Endothelial cell of umbilical vein (primary cell): ENCODE results near the gene POTEJ. TPM values are rescaled to one million over a fixed set of nuclear protein-coding genes. Genes with fewer than 3 reads are reported as not detected.
A peak's percentile ranks its signal among the peaks of the same experiment; 100 is the strongest.
"Not testable (repeated sequence)": the region's sequence is repeated elsewhere in the genome, so short reads cannot be mapped to it uniquely, and the experiment has no call there.

ENCODE experiments used
- BruUV-seq: library from RNA; stranded (reverse); fragments of 400-500 nt; replicated peaks from 2 replicates; lab custom pipeline; 2021; lab: Mats Ljungman, UMichigan
- CTCF ChIA-PET: fragments of 300-600, 350-600 bp; sonication (Branson Sonifier 250); formaldehyde crosslinking; loops from one replicate; lab custom pipeline; 2021; ENCODE audit warnings: antibody characterized with exemption, inconsistent platforms; lab: Charles Lee
- POLR2A ChIA-PET: fragments of 300-600, 350-600 bp; sonication (Branson Sonifier 250); formaldehyde crosslinking; loops from one replicate; lab custom pipeline; 2021; ENCODE audit warnings: antibody characterized with exemption, inconsistent platforms; lab: Charles Lee
- DNase-seq: peaks from one replicate; pipeline ENCODE4 v3.0.0-alpha.2; 2011; ENCODE audit warnings: low read depth, low spot score
- FAIRE-seq: peaks from 2 replicates; lab custom pipeline; 2011; peaks lifted over from hg19 to GRCh38; lab: Jason Lieb, UNC
- H2AFZ ChIP-seq: 2 replicates; pipeline ENCODE4 v1.6.0; 2012; ENCODE audit warnings: low read depth, low read length, control low read depth, inconsistent platforms
- H3K27ac ChIP-seq: 2 replicates; pipeline ENCODE4 v1.5.1; 2011; ENCODE audit warnings: low read depth, mild to moderate bottlenecking, control low read depth, low read length, moderate library complexity; ENCODE audit not compliant: insufficient read depth
- H3K27me3 ChIP-seq, 2 experiments: 2 replicates each; pipeline versions ENCODE4 v1.6.0 to v1.6.1; 2011; ENCODE audit warnings: low read length in 2 of 2, mixed read lengths in 1 of 2; ENCODE audit not compliant: control insufficient read depth in 2 of 2, insufficient read depth in 2 of 2
- H3K36me3 ChIP-seq, 2 experiments: 2 replicates in 1 of 2; 3 replicates in 1 of 2; pipeline ENCODE4 v1.5.1; 2011; ENCODE audit warnings: low read length in 2 of 2, mild to moderate bottlenecking in 1 of 2, moderate library complexity in 1 of 2; ENCODE audit not compliant: control insufficient read depth in 2 of 2, insufficient read depth in 2 of 2; ENCODE audit errors: extremely low read depth in 1 of 2
- H3K4me1 ChIP-seq: 3 replicates; pipeline ENCODE4 v1.5.1; 2011; ENCODE audit warnings: mild to moderate bottlenecking, low read length; ENCODE audit not compliant: control insufficient read depth, insufficient read depth; ENCODE audit errors: extremely low read depth
- H3K4me2 ChIP-seq: 2 replicates; pipeline ENCODE4 v1.6.1; 2011; ENCODE audit warnings: low read length, control low read depth, mixed read lengths; ENCODE audit not compliant: insufficient read depth
- H3K4me3 ChIP-seq, 3 experiments: fragments of 200-600 bp in 1 of 3; sonication (generic), shearing (Covaris generic) in 1 of 3; replicated peaks in 1 of 3; 2 replicates each; pipeline ENCODE4 v1.5.1; 2011 to 2016; ENCODE audit warnings: control low read depth in 3 of 3, low read length in 3 of 3, mild to moderate bottlenecking in 2 of 3, inconsistent platforms in 1 of 3, low read depth in 1 of 3, moderate library complexity in 1 of 3; ENCODE audit not compliant: insufficient read depth in 1 of 3
- H3K79me2 ChIP-seq: 2 replicates; pipeline ENCODE4 v1.6.0; 2012; ENCODE audit warnings: low read length, inconsistent platforms; ENCODE audit not compliant: control insufficient read depth, insufficient read depth
- H3K9ac ChIP-seq: replicated peaks from 2 replicates; pipeline ENCODE3; 2011; ENCODE audit warnings: low read length, control low read depth; ENCODE audit not compliant: insufficient read depth; ENCODE audit errors: extremely low read depth
- H3K9me1 ChIP-seq: replicated peaks from 3 replicates; pipeline ENCODE4 v1.6.0; 2011; ENCODE audit warnings: mild to moderate bottlenecking, low read length; ENCODE audit not compliant: control insufficient read depth, insufficient read depth; ENCODE audit errors: extremely low read depth
- H3K9me3 ChIP-seq: replicated peaks from 2 replicates; pipeline ENCODE4 v1.5.1; 2012; ENCODE audit warnings: low read length, inconsistent platforms; ENCODE audit not compliant: control insufficient read depth, insufficient read depth
- H4K20me1 ChIP-seq: replicated peaks from 2 replicates; pipeline ENCODE3; 2011; ENCODE audit warnings: mild to moderate bottlenecking, low read length; ENCODE audit not compliant: control insufficient read depth, insufficient read depth; ENCODE audit errors: extremely low read depth
- dilution Hi-C: fragments of 300-500 bp; cut with MboI; formaldehyde crosslinking; loops from one replicate; pipeline ENCODE4 v1.15.0; 2019; ENCODE audit warnings: low sequenced_read_pairs; ENCODE audit not compliant: extremely low pct_ligation_motif_present
- intact Hi-C: fragments of 100-400 bp; cut with micrococcal nuclease; formaldehyde crosslinking; loops from one replicate; pipeline ENCODE4 v1.10.0; 2022
- polyA plus RNA-seq, 4 experiments: library from polyadenylated mRNA; depleted of rRNA in 3 of 4; stranded (reverse) in 3 of 4; unstranded in 1 of 4; fragments of >200 nt; gene quantifications; 2 replicates each; pipeline versions ENCODE4 v1.2.1 to v1.2.3, GENCODE V29; 2011 to 2012; ENCODE audit warnings: missing spikeins in 1 of 4
- total RNA-seq: library from RNA; stranded (reverse); gene quantifications from 2 replicates; pipeline ENCODE4 v1.2.3, GENCODE V29; 2021

POTEJ gene
- total and polyA plus RNA-seq, 2 donors (not counting 3 experiments of a cell fraction or from before 2014, with no cell fraction given) = 0.03 to 0.24 TPM

- H3K9me3 ChIP-seq, H3K27ac ChIP-seq, H3K36me3 ChIP-seq, dilution Hi-C loops, BruUV-seq, H3K9me1 ChIP-seq, H3K4me3 ChIP-seq, H3K79me2 ChIP-seq, DNase-seq, POLR2A ChIA-PET, H4K20me1 ChIP-seq, H2AFZ ChIP-seq, intact Hi-C loops, H3K27me3 ChIP-seq, CTCF ChIA-PET, H3K4me1 ChIP-seq, H3K4me2 ChIP-seq, H3K9ac ChIP-seq: not testable (repeated sequence)
- peak; percentile 35 for FAIRE-seq
These were observed 34.9 kb upstream of the POTEJ start for GRCh38 chr2:130576209-130576784.

DNA sequence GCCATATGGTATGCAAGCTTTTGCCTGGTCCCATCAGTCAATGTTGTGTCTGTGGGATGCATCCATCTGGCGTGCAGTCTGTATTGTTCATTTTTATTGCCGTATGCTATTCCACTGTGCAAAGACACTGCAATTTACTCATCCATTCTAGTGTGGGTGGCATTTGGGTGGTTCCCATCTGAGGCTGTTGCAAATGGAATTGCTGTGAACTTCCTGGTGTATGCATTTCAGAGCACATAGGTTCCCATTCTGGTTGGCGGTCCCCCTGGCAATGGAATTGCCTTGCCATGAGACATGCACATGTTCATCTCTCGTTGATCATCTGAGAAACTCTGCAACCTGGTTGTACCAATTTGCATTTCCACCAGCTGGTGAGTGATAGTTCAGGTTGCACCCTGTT lies 33.7 kb upstream of the POTEJ start:
- peak; percentile 15 for FAIRE-seq
- H3K4me3 ChIP-seq, H3K4me1 ChIP-seq, CTCF ChIA-PET, H2AFZ ChIP-seq, H3K36me3 ChIP-seq, H3K79me2 ChIP-seq, H3K4me2 ChIP-seq, H3K27ac ChIP-seq, BruUV-seq, H3K27me3 ChIP-seq, H3K9ac ChIP-seq, DNase-seq, dilution Hi-C loops, POLR2A ChIA-PET, H4K20me1 ChIP-seq, H3K9me3 ChIP-seq, H3K9me1 ChIP-seq, intact Hi-C loops: not testable (repeated sequence)

GRCh38 chr2:130579121-130579520 lies 32.1 kb upstream of the POTEJ start:
- POLR2A ChIA-PET, H3K27me3 ChIP-seq, H3K9me1 ChIP-seq, BruUV-seq, H3K9ac ChIP-seq, intact Hi-C loops, H3K36me3 ChIP-seq, H3K4me3 ChIP-seq, DNase-seq, dilution Hi-C loops, H3K4me1 ChIP-seq, H3K27ac ChIP-seq, CTCF ChIA-PET, H3K9me3 ChIP-seq, H3K79me2 ChIP-seq, FAIRE-seq, H2AFZ ChIP-seq, H3K4me2 ChIP-seq, H4K20me1 ChIP-seq: not testable (repeated sequence)

GRCh38 chr2:130581491-130581890 lies 29.7 kb upstream of the POTEJ start:
- H4K20me1 ChIP-seq, H3K79me2 ChIP-seq, intact Hi-C loops, CTCF ChIA-PET, H3K4me3 ChIP-seq, H3K9me3 ChIP-seq, H2AFZ ChIP-seq, H3K4me1 ChIP-seq, dilution Hi-C loops, H3K9ac ChIP-seq, DNase-seq, H3K4me2 ChIP-seq, H3K9me1 ChIP-seq, POLR2A ChIA-PET, H3K27ac ChIP-seq, H3K27me3 ChIP-seq, FAIRE-seq, BruUV-seq, H3K36me3 ChIP-seq: not testable (repeated sequence)
